Measurements from ENCODE around the gene OR4C45. TPM values are rescaled to one million over a fixed set of nuclear protein-coding genes. Genes with fewer than 3 reads are reported as not detected.

The OR4C45 gene
- total RNA-seq = not detected

GRCh38 chr11:50032574-50032973 lies at the start of gene OR4C45:
Gene OR4C45, plus strand, starts transcription at chr11:50032874.

Other genes with a start within 250 kb of the OR4C45 start
- gene OR4C13, start 80.5 kb upstream of the OR4C45 start, total RNA-seq = not detected
- gene OR4C12, start 50.3 kb upstream of the OR4C45 start, total RNA-seq = not detected

All from melanocyte of skin (primary cell).